Measurements from ENCODE around the gene ACKR1. TPM values are rescaled to one million over a fixed set of nuclear protein-coding genes. Genes with fewer than 3 reads are reported as not detected.

Gene ACKR1
- total RNA-seq, result 10.9 TPM
- long read RNA-seq, transcript ACKR1-202 (2 exons, 2,008 nt), result major isoform, 13 of 13 reads
- long read RNA-seq, partial matches to known transcripts, result 0 of 13 reads
- long read RNA-seq, other reads (novel, unspliced or antisense), result 0 of 13 reads

DNA sequence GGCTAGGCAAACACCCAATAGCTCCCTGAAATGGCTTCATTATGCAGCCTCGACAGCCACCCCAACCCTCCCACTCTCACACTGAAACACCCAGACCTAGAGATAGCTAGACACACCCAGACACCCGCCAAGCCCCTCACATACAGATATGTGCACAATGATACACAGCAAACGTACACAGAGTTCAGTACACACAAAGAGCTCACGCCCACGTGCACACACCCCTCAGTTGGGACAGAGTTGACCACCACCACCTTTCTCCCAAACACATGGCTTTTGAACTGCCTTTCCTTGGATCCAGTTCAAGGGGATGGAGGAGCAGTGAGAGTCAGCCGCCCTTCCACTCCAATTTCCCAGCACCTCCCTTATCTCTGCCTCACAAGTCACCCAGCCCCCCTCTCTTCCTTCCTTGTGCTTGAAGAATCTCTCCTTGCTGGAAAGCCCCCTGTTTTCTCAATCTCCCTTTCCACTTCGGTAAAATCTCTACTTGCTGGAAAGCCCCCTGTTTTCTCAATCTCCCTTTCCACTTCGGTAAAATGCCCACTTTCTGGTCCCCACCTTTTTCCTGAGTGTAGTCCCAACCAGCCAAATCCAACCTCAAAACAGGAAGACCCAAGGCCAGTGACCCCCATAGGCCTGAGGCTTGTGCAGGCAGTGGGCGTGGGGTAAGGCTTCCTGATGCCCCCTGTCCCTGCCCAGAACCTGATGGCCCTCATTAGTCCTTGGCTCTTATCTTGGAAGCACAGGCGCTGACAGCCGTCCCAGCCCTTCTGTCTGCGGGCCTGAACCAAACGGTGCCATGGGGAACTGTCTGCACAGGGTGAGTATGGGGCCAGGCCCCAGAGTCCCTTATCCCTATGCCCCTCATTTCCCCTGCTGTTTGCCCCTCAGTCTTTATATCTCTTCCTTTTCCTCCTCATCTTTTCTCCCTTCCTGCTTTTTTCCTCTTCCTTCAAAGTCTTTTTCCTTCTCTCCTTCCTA, at the start of gene ACKR1:
TSS of gene ACKR1 (plus strand) at position 715 of the 981 bp plus-strand sequence. CDS start at position 800, 85 bp downstream.
- TF ChIP-seq, protein P1, sequence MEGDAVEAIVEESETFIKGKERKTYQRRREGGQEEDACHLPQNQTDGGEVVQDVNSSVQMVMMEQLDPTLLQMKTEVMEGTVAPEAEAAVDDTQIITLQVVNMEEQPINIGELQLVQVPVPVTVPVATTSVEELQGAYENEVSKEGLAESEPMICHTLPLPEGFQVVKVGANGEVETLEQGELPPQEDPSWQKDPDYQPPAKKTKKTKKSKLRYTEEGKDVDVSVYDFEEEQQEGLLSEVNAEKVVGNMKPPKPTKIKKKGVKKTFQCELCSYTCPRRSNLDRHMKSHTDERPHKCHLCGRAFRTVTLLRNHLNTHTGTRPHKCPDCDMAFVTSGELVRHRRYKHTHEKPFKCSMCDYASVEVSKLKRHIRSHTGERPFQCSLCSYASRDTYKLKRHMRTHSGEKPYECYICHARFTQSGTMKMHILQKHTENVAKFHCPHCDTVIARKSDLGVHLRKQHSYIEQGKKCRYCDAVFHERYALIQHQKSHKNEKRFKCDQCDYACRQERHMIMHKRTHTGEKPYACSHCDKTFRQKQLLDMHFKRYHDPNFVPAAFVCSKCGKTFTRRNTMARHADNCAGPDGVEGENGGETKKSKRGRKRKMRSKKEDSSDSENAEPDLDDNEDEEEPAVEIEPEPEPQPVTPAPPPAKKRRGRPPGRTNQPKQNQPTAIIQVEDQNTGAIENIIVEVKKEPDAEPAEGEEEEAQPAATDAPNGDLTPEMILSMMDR (IDR thresholded peaks at IDR 0.05; ENCODE audit: borderline replicate concordance), result no peak
- peak within 1 kb of the TSS; percentile 34 for H3K4me3 ChIP-seq
- peak within 1 kb of the TSS; percentile 3 for H3K27ac ChIP-seq (replicated peaks)
- H3K4me1 ChIP-seq, result no peaks in the 10 kb centered on the region
- intact Hi-C loops (cut with micrococcal nuclease), result no loop called here
- DNase-seq, result no peak
- peaks cover 97% of the 10 kb centered on the region for H3K27me3 ChIP-seq (ENCODE audit: low read depth)
- H3K9me3 ChIP-seq (replicated peaks), result no peaks in the 10 kb centered on the region
- H3K36me3 ChIP-seq, result no peaks in the 10 kb centered on the region

GRCh38 chr1:159161001-159161718, 43.5 kb upstream of the ACKR1 start:
- intact Hi-C loops (cut with micrococcal nuclease), result loop anchor here (2.0 kb wide), 1 partner anchor 52 kb away; no protein-coding TSS in a partner anchor
- Histone ChIP-seq H3K27me3 (ENCODE audit: low read depth) (peaks cover 47% of the 10 kb centered on the region), H3K4me3 (no peak overlapping the region), H3K4me1 (peaks cover 6% of the 10 kb centered on the region), H3K27ac (replicated peaks) (no peak overlapping the region), H3K36me3 (no peaks in the 10 kb centered on the region), H3K9me3 (replicated peaks) (no peaks in the 10 kb centered on the region)
- peak; percentile 47 for DNase-seq
- TF ChIP-seq, protein P1 (IDR thresholded peaks at IDR 0.05; ENCODE audit: borderline replicate concordance), result peak; percentile 94

GRCh38 chr1:159161719-159162026, 43.0 kb upstream of the ACKR1 start:
- intact Hi-C loops (cut with micrococcal nuclease), result loop anchor here (2.0 kb wide), 1 partner anchor 51 kb away; no protein-coding TSS in a partner anchor
- peaks cover 51% of the 10 kb centered on the region for H3K27me3 ChIP-seq (ENCODE audit: low read depth)
- no peaks in the 10 kb centered on the region for H3K9me3 ChIP-seq (replicated peaks)
- TF ChIP-seq, protein P1 (IDR thresholded peaks at IDR 0.05; ENCODE audit: borderline replicate concordance), result no peak
- no peak overlapping the region for H3K27ac ChIP-seq (replicated peaks)
- DNase-seq, result no peak
- H3K36me3 ChIP-seq, result no peaks in the 10 kb centered on the region
- no peak overlapping the region for H3K4me3 ChIP-seq
- H3K4me1 ChIP-seq, result peaks cover 6% of the 10 kb centered on the region

- Histone ChIP-seq H3K27me3 (ENCODE audit: low read depth) (peaks cover 61% of the 10 kb centered on the region), H3K36me3 (no peaks in the 10 kb centered on the region), H3K9me3 (replicated peaks) (no peaks in the 10 kb centered on the region), H3K27ac (replicated peaks) (no peak overlapping the region), H3K4me3 (no peak overlapping the region), H3K4me1 (peaks cover 6% of the 10 kb centered on the region)
- TF ChIP-seq, protein P1 (IDR thresholded peaks at IDR 0.05; ENCODE audit: borderline replicate concordance), result no peak
- intact Hi-C loops (cut with micrococcal nuclease), result no loop called here
- DNase-seq, result no peak
These were observed 42.0 kb upstream of the ACKR1 start for GRCh38 chr1:159162516-159163265.

Measured in left ventricle myocardium inferior (tissue), 1 donor.